Endothelial cell of umbilical vein (primary cell): ENCODE results near the gene ZNF205. TPM values are rescaled to one million over a fixed set of nuclear protein-coding genes. Genes with fewer than 3 reads are reported as not detected.
"Not testable (repeated sequence)": the region's sequence is repeated elsewhere in the genome, so short reads cannot be mapped to it uniquely, and the experiment has no call there.

Source experiments
- BruUV-seq: library from RNA; stranded (reverse); fragments of 400-500 nt; replicated peaks from 2 replicates; lab custom pipeline; 2021; lab: Mats Ljungman, UMichigan
- CTCF ChIA-PET: fragments of 300-600, 350-600 bp; sonication (Branson Sonifier 250); formaldehyde crosslinking; loops from one replicate; lab custom pipeline; 2021; ENCODE audit warnings: antibody characterized with exemption, inconsistent platforms; lab: Charles Lee
- POLR2A ChIA-PET: fragments of 300-600, 350-600 bp; sonication (Branson Sonifier 250); formaldehyde crosslinking; loops from one replicate; lab custom pipeline; 2021; ENCODE audit warnings: antibody characterized with exemption, inconsistent platforms; lab: Charles Lee
- DNase-seq: peaks from one replicate; pipeline ENCODE4 v3.0.0-alpha.2; 2011; ENCODE audit warnings: low read depth, low spot score
- FAIRE-seq: peaks from 2 replicates; lab custom pipeline; 2011; peaks lifted over from hg19 to GRCh38; lab: Jason Lieb, UNC
- H2AFZ ChIP-seq: 2 replicates; pipeline ENCODE4 v1.6.0; 2012; ENCODE audit warnings: low read depth, low read length, control low read depth, inconsistent platforms
- H3K27ac ChIP-seq: 2 replicates; pipeline ENCODE4 v1.5.1; 2011; ENCODE audit warnings: low read depth, mild to moderate bottlenecking, control low read depth, low read length, moderate library complexity; ENCODE audit not compliant: insufficient read depth
- H3K27me3 ChIP-seq, 2 experiments: 2 replicates each; pipeline versions ENCODE4 v1.6.0 to v1.6.1; 2011; ENCODE audit warnings: low read length in 2 of 2, mixed read lengths in 1 of 2; ENCODE audit not compliant: control insufficient read depth in 2 of 2, insufficient read depth in 2 of 2
- H3K36me3 ChIP-seq, 2 experiments: 2 replicates in 1 of 2; 3 replicates in 1 of 2; pipeline ENCODE4 v1.5.1; 2011; ENCODE audit warnings: low read length in 2 of 2, mild to moderate bottlenecking in 1 of 2, moderate library complexity in 1 of 2; ENCODE audit not compliant: control insufficient read depth in 2 of 2, insufficient read depth in 2 of 2; ENCODE audit errors: extremely low read depth in 1 of 2
- H3K4me1 ChIP-seq: 3 replicates; pipeline ENCODE4 v1.5.1; 2011; ENCODE audit warnings: mild to moderate bottlenecking, low read length; ENCODE audit not compliant: control insufficient read depth, insufficient read depth; ENCODE audit errors: extremely low read depth
- H3K4me2 ChIP-seq: 2 replicates; pipeline ENCODE4 v1.6.1; 2011; ENCODE audit warnings: low read length, control low read depth, mixed read lengths; ENCODE audit not compliant: insufficient read depth
- H3K4me3 ChIP-seq, 3 experiments: fragments of 200-600 bp in 1 of 3; sonication (generic), shearing (Covaris generic) in 1 of 3; replicated peaks in 1 of 3; 2 replicates each; pipeline ENCODE4 v1.5.1; 2011 to 2016; ENCODE audit warnings: control low read depth in 3 of 3, low read length in 3 of 3, mild to moderate bottlenecking in 2 of 3, inconsistent platforms in 1 of 3, low read depth in 1 of 3, moderate library complexity in 1 of 3; ENCODE audit not compliant: insufficient read depth in 1 of 3
- H3K79me2 ChIP-seq: 2 replicates; pipeline ENCODE4 v1.6.0; 2012; ENCODE audit warnings: low read length, inconsistent platforms; ENCODE audit not compliant: control insufficient read depth, insufficient read depth
- H3K9ac ChIP-seq: replicated peaks from 2 replicates; pipeline ENCODE3; 2011; ENCODE audit warnings: low read length, control low read depth; ENCODE audit not compliant: insufficient read depth; ENCODE audit errors: extremely low read depth
- H3K9me1 ChIP-seq: replicated peaks from 3 replicates; pipeline ENCODE4 v1.6.0; 2011; ENCODE audit warnings: mild to moderate bottlenecking, low read length; ENCODE audit not compliant: control insufficient read depth, insufficient read depth; ENCODE audit errors: extremely low read depth
- H3K9me3 ChIP-seq: replicated peaks from 2 replicates; pipeline ENCODE4 v1.5.1; 2012; ENCODE audit warnings: low read length, inconsistent platforms; ENCODE audit not compliant: control insufficient read depth, insufficient read depth
- H4K20me1 ChIP-seq: replicated peaks from 2 replicates; pipeline ENCODE3; 2011; ENCODE audit warnings: mild to moderate bottlenecking, low read length; ENCODE audit not compliant: control insufficient read depth, insufficient read depth; ENCODE audit errors: extremely low read depth
- CTCF ChIP-seq, 2 donors: IDR thresholded peaks; 1 replicate in 1 of 2; 2 replicates in 1 of 2; pipeline ENCODE4 v1.5.1; 2011; ENCODE audit warnings: low read length in 2 of 2, mild to moderate bottlenecking in 2 of 2, moderate library complexity in 2 of 2, control low read depth in 1 of 2, inconsistent platforms in 1 of 2, low read depth in 1 of 2; ENCODE audit not compliant: insufficient read depth in 1 of 2; ENCODE audit errors: extremely low read depth in 1 of 2
- FOS ChIP-seq: IDR thresholded peaks from 2 replicates; pipeline ENCODE4 v1.6.1; 2011; ENCODE audit warnings: mild to moderate bottlenecking, low read length, moderate library complexity, borderline replicate concordance; ENCODE audit not compliant: insufficient read depth
- JUN ChIP-seq: IDR thresholded peaks from 2 replicates; pipeline ENCODE4 v1.6.1; 2011; ENCODE audit warnings: borderline replicate concordance, low read depth; ENCODE audit not compliant: insufficient read length, insufficient read depth
- MAX ChIP-seq: IDR thresholded peaks from 2 replicates; pipeline ENCODE4 v1.6.1; 2011; ENCODE audit not compliant: insufficient read depth, insufficient read length
- MYC ChIP-seq: IDR thresholded peaks from one replicate; pipeline ENCODE4 v1.6.1; 2011; ENCODE audit warnings: mild to moderate bottlenecking, low read depth, low read length
- POLR2A ChIP-seq: IDR thresholded peaks from 2 replicates; pipeline ENCODE4 v1.6.1; 2012; ENCODE audit warnings: low read depth, mild to moderate bottlenecking, control low read depth, low read length
- POLR2AphosphoS5 ChIP-seq: IDR thresholded peaks from 2 replicates; pipeline ENCODE4 v1.6.1; 2012; ENCODE audit warnings: low read depth, mild to moderate bottlenecking, control low read depth, low read length, moderate library complexity; ENCODE audit not compliant: insufficient read depth
- dilution Hi-C: fragments of 300-500 bp; cut with MboI; formaldehyde crosslinking; loops from one replicate; pipeline ENCODE4 v1.15.0; 2019; ENCODE audit warnings: low sequenced_read_pairs; ENCODE audit not compliant: extremely low pct_ligation_motif_present
- intact Hi-C: fragments of 100-400 bp; cut with micrococcal nuclease; formaldehyde crosslinking; loops from one replicate; pipeline ENCODE4 v1.10.0; 2022
- polyA plus RNA-seq, 4 experiments: library from polyadenylated mRNA; depleted of rRNA in 3 of 4; stranded (reverse) in 3 of 4; unstranded in 1 of 4; fragments of >200 nt; gene quantifications; 2 replicates each; pipeline versions ENCODE4 v1.2.1 to v1.2.3, GENCODE V29; 2011 to 2012; ENCODE audit warnings: missing spikeins in 1 of 4
- total RNA-seq: library from RNA; stranded (reverse); gene quantifications from 2 replicates; pipeline ENCODE4 v1.2.3, GENCODE V29; 2021

ZNF205 gene
- total and polyA plus RNA-seq, 2 donors (not counting 3 experiments of a cell fraction or from before 2014, with no cell fraction given): 18.5 to 19.0 TPM

- Histone ChIP-seq H3K9me3 (no peaks in the 10 kb centered on the region), H3K4me3 (no peak overlapping the region), H2AFZ (no peak overlapping the region), H3K9me1 (no peaks in the 10 kb centered on the region), H3K4me2 (no peak overlapping the region), H3K27ac (no peak overlapping the region), H3K9ac (no peak overlapping the region), H3K79me2 (peaks cover 11% of the 10 kb centered on the region), H4K20me1 (no peaks in the 10 kb centered on the region), H3K27me3 (no peaks in the 10 kb centered on the region), H3K4me1 (peaks cover 10% of the 10 kb centered on the region), H3K36me3 (peaks cover 0 to 9% of the 10 kb centered on the region in 2 experiments)
- dilution Hi-C loops (no loop called here), intact Hi-C loops (no loop called here)
- no peak for TF ChIP-seq MYC
- CTCF ChIA-PET: interaction anchor here (1.4 to 2.4 kb wide), 2 partner anchors 10 to 11 kb away, joined by 4 to 9 read pairs; no protein-coding TSS in a partner anchor
- no peak for FAIRE-seq
- POLR2A ChIA-PET: no interaction called here
- no peak for DNase-seq
- BruUV-seq: no TSS peak
Observed at GRCh38 chr16:3138342-3138741, 26.0 kb downstream of the ZNF205 start.

GRCh38 chr16:3138823-3139426 is 26.5 kb downstream of the ZNF205 start:
- no peaks in the 10 kb centered on the region for H3K9me3 ChIP-seq
- peaks cover 7% of the 10 kb centered on the region for H3K4me1 ChIP-seq
- DNase-seq (no peak), FAIRE-seq (no peak)
- H3K4me3 ChIP-seq: no peak overlapping the region
- no peak overlapping the region for H3K27ac ChIP-seq
- H2AFZ ChIP-seq: no peak overlapping the region
- BruUV-seq: no TSS peak
- CTCF ChIA-PET: no interaction called here
- H3K9ac ChIP-seq: no peak overlapping the region
- intact Hi-C loops: no loop called here
- no peaks in the 10 kb centered on the region for H4K20me1 ChIP-seq
- dilution Hi-C loops: no loop called here
- POLR2A ChIA-PET: no interaction called here
- H3K36me3 ChIP-seq: peaks cover 0 to 9% of the 10 kb centered on the region in 2 experiments
- TF ChIP-seq MAX (no peak), POLR2A (no peak), CTCF (IDR thresholded peaks at IDR 0.05; ENCODE audit: extremely low read depth in 1 of 2, insufficient read depth in 1 of 2, low read depth in 1 of 2, low read length in 2 of 2) (no peak), POLR2AphosphoS5 (no peak), FOS (no peak), MYC (no peak), JUN (no peak)
- no peaks in the 10 kb centered on the region for H3K9me1 ChIP-seq
- no peak overlapping the region for H3K4me2 ChIP-seq
- peaks cover 8% of the 10 kb centered on the region for H3K79me2 ChIP-seq
- H3K27me3 ChIP-seq: no peaks in the 10 kb centered on the region

- H3K4me2 ChIP-seq, H3K4me3 ChIP-seq, DNase-seq, H2AFZ ChIP-seq, H3K79me2 ChIP-seq, H4K20me1 ChIP-seq, intact Hi-C loops, H3K27ac ChIP-seq, BruUV-seq, dilution Hi-C loops, H3K9ac ChIP-seq, H3K9me1 ChIP-seq, H3K9me3 ChIP-seq, H3K4me1 ChIP-seq, H3K36me3 ChIP-seq, POLR2A ChIA-PET, FAIRE-seq, CTCF ChIA-PET, H3K27me3 ChIP-seq: not testable (repeated sequence)
Observed at GRCh38 chr16:3139561-3139960, 27.2 kb downstream of the ZNF205 start.
